ENCODE measurements around the gene GRAPL.
"Not testable (repeated sequence)": the region's sequence is repeated elsewhere in the genome, so short reads cannot be mapped to it uniquely, and the experiment has no call there.

DNA sequence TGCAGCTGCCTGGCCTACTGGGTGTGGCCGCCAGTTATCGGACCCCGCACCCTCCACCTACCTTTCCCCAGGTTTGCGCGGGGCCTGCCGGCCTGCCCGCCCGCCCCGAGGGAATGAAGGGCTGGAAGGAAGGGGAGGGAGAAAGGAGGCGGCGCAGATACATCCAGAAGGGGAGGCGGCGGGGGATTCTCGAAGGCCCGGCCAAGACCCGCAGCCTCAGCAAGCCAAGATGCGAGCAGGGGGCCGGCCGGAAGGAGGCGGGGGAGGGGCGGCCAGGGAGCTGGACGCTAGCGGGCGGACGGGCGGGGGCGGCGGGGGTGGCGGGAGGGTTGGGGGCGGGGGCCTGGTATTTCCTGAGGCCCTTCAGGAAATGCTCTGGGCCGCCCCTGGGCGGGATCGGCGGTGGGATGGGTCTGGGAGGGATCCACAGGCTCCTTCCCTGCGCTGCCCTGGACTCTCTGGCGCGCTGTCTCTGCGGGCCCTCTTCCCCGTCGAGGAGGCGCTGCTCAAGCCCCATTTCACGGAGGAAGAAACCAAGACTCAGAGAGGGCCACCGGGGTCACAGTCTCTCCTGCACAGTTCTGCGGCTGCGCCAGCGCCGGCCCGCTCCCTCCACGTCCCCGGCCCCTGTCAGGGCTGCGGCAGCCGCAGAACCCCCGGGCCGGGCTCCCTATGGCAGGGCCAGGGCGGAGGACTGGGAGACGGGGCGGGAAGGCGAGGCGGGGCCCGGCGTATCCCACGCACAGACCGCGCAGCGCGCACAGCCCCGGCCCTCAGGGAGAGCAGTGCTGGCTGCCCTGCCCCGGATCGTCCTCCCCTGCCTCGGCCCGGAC lies 35.2 kb downstream of the GRAPL start:
- TF ChIP-seq, protein P1, sequence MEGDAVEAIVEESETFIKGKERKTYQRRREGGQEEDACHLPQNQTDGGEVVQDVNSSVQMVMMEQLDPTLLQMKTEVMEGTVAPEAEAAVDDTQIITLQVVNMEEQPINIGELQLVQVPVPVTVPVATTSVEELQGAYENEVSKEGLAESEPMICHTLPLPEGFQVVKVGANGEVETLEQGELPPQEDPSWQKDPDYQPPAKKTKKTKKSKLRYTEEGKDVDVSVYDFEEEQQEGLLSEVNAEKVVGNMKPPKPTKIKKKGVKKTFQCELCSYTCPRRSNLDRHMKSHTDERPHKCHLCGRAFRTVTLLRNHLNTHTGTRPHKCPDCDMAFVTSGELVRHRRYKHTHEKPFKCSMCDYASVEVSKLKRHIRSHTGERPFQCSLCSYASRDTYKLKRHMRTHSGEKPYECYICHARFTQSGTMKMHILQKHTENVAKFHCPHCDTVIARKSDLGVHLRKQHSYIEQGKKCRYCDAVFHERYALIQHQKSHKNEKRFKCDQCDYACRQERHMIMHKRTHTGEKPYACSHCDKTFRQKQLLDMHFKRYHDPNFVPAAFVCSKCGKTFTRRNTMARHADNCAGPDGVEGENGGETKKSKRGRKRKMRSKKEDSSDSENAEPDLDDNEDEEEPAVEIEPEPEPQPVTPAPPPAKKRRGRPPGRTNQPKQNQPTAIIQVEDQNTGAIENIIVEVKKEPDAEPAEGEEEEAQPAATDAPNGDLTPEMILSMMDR (IDR thresholded peaks at IDR 0.05): not testable (repeated sequence)
- TF ChIP-seq EZH2 (IDR thresholded peaks at IDR 0.05; ENCODE audit: borderline replicate concordance, insufficient read depth, low read depth, low read length, poor library complexity, severe bottlenecking): not testable (repeated sequence)
